Panc1 (cell line): ENCODE data around the gene R3HDM2. TPM values are rescaled to one million over a fixed set of nuclear protein-coding genes. Genes with fewer than 3 reads are reported as not detected.

Source experiments
- ATAC-seq: fragments of 200-7000 bp; cut with Tn5 transposase; 2 replicates; pipeline ENCODE4 v1.9.1; 2020; ENCODE audit warnings: mild to moderate bottlenecking, moderate library complexity
- BruUV-seq: library from RNA; stranded (reverse); fragments of 400-500 nt; replicated peaks from 2 replicates; lab custom pipeline; 2021; lab: Mats Ljungman, UMichigan
- CTCF ChIA-PET: fragments of 300-600 bp; sonication (Branson Sonifier 250); formaldehyde crosslinking; loops from one replicate; lab custom pipeline; 2022; ENCODE audit warnings: antibody characterized with exemption; lab: Charles Lee
- POLR2A ChIA-PET: fragments of 300-600 bp; sonication (Branson Sonifier 250); formaldehyde crosslinking; loops from one replicate; lab custom pipeline; 2022; ENCODE audit warnings: antibody characterized with exemption; lab: Charles Lee
- DNase-seq: peaks from one replicate; pipeline ENCODE4 v3.0.0-alpha.2; 2010; ENCODE audit warnings: low read depth, low spot score
- H3K27ac ChIP-seq: 2 replicates; pipeline ENCODE4 v1.5.1; 2011; ENCODE audit warnings: mild to moderate bottlenecking, low read length, inconsistent platforms
- H3K27me3 ChIP-seq: fragments of 200-500 bp; sonication (Bioruptor generic); 2 replicates; pipeline ENCODE4 v1.6.0; 2014; ENCODE audit warnings: low read length, inconsistent platforms; ENCODE audit not compliant: control insufficient read depth, insufficient read depth
- H3K36me3 ChIP-seq: fragments of 200-500 bp; sonication (Bioruptor generic); 2 replicates; pipeline ENCODE4 v1.5.1; 2014; ENCODE audit warnings: inconsistent platforms, mild to moderate bottlenecking, low read length, moderate library complexity; ENCODE audit not compliant: control insufficient read depth, insufficient read depth
- H3K4me1 ChIP-seq: 2 replicates; pipeline ENCODE4 v1.5.1; 2011; ENCODE audit warnings: inconsistent platforms, mild to moderate bottlenecking, low read length, moderate library complexity; ENCODE audit not compliant: control insufficient read depth, insufficient read depth
- H3K4me3 ChIP-seq, 2 experiments: 2 replicates each; pipeline ENCODE4 v1.5.1; 2011 to 2012; ENCODE audit warnings: low read depth in 2 of 2, low read length in 2 of 2, mild to moderate bottlenecking in 2 of 2, inconsistent platforms in 1 of 2, moderate library complexity in 1 of 2
- H3K9me3 ChIP-seq: fragments of 200-500 bp; sonication (Bioruptor generic); 2 replicates; pipeline ENCODE4 v1.5.1; 2014; ENCODE audit warnings: low read depth, mild to moderate bottlenecking, inconsistent platforms, low read length, moderate library complexity; ENCODE audit not compliant: control insufficient read depth, insufficient read depth
- POLR2AphosphoS5 ChIP-seq: IDR thresholded peaks from 2 replicates; pipeline ENCODE4 v1.6.1; 2012; ENCODE audit warnings: mild to moderate bottlenecking, low read depth, low read length, moderate library complexity
- SIN3A ChIP-seq: IDR thresholded peaks from 2 replicates; pipeline ENCODE4 v1.6.1; 2012; ENCODE audit warnings: low read depth, mild to moderate bottlenecking, low read length, moderate library complexity, borderline replicate concordance; ENCODE audit not compliant: insufficient read depth
- TCF7L2 ChIP-seq: IDR thresholded peaks from 2 replicates; pipeline ENCODE4 v1.6.1; 2011; ENCODE audit warnings: mild to moderate bottlenecking, low read depth, low read length, inconsistent platforms
- in situ Hi-C: cut with HindIII; loops from 2 replicates; pipeline ENCODE4 v1.10.0; 2016; ENCODE audit warnings: low sequenced_read_pairs, low pct_unique_long_range_greater_than_20kb
- intact Hi-C: fragments of 100-400 bp; cut with micrococcal nuclease; formaldehyde crosslinking; loops from one replicate; pipeline ENCODE4 v1.10.0; 2022; ENCODE audit not compliant: unreplicated experiment
- total RNA-seq: library from RNA; stranded (reverse); gene quantifications from one replicate; pipeline ENCODE4 v1.2.1, GENCODE V29; 2021; ENCODE audit not compliant: unreplicated experiment
- TF ChIP-seq, protein P1 (sequence below): fragments of 450-650 bp; IDR thresholded peaks from 2 replicates; pipeline ENCODE4 v1.5.1; 2017; ENCODE audit warnings: mild to moderate bottlenecking
- TF ChIP-seq, protein P2 (sequence below), 2 experiments: IDR thresholded peaks; 2 replicates each; pipeline ENCODE4 v1.6.1; 2011 to 2012; ENCODE audit warnings: low read depth in 2 of 2, control low read depth in 1 of 2, low read length in 1 of 2, mild to moderate bottlenecking in 1 of 2, moderate library complexity in 1 of 2; ENCODE audit not compliant: insufficient read depth in 1 of 2

The R3HDM2 gene
- total RNA-seq, 1 experiment from 2014 or later, result 56.5 TPM

DNA sequence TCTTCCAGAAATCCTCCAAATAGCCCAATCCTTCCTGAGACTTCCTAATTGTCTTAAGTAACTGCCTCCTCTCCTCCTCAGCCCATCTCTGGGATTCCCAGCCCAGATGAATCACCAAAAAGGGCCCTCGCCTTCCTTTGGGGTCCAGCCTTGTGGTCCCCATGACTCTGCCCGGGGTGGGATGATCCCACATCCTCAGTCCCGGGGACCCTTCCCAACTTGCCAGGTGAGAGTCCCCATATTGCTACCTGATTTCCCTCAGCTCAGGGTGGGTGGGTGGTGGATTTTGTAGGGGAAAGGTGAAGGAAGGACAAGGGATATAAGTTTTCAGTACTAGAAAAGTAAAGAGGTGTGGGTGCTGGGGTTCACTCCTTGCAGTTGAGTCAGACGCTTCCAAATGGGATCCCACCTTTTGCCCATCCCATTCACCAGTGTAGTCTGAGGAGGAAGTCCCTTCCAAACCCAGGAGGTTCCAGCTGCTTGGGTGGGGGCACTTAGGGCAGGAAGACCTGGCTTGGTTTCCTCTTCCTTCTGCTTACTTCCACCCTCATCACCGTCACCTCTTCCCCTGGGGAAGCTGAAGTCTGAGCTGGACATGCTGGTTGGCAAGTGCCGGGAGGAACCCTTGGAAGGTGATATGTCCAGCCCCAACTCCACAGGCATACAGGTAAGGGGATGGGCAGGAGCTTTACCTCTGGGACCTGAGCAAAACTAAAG is 34.3 kb upstream of the R3HDM2 start:
- Histone ChIP-seq H3K27me3 (no peaks in the 10 kb centered on the region), H3K9me3 (no peaks in the 10 kb centered on the region), H3K27ac (no peak overlapping the region), H3K36me3 (no peaks in the 10 kb centered on the region), H3K4me1 (peaks cover 9% of the 10 kb centered on the region), H3K4me3 (no peak overlapping the region)
- no TSS peak for BruUV-seq
- intact Hi-C loops (no loop called here), in situ Hi-C loops (no loop called here)
- no peak for DNase-seq
- TF ChIP-seq SIN3A (no peak), TCF7L2 (no peak)
- ChIA-PET CTCF (interaction anchor here (0.6 kb wide), 1 partner anchor 10 kb away, joined by 5 read pairs; no protein-coding TSS in a partner anchor), POLR2A (no interaction called here)
- ATAC-seq, result no peak

DNA sequence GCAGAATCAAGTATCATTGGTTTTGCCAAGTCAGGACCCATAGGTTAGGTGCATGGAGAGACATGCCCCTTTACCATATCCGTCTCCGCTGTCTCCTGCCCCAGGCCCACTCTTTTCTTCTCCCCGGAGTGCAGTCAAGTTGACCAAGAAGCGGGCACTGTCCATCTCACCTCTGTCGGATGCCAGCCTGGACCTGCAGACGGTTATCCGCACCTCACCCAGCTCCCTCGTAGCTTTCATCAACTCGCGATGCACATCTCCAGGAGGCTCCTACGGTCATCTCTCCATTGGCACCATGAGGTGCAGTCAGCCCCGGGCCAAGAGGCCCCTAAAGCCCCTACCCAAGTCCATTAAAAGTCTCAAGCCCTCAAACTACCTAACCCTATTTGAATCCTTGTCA is 33.7 kb upstream of the R3HDM2 start:
- ATAC-seq, result no peak
- Histone ChIP-seq H3K36me3 (no peaks in the 10 kb centered on the region), H3K27ac (no peak overlapping the region), H3K4me3 (no peak overlapping the region), H3K9me3 (no peaks in the 10 kb centered on the region), H3K27me3 (no peaks in the 10 kb centered on the region), H3K4me1 (peaks cover 9% of the 10 kb centered on the region)
- DNase-seq, result no peak
- intact Hi-C loops (no loop called here), in situ Hi-C loops (no loop called here)
- TF ChIP-seq, protein P1, sequence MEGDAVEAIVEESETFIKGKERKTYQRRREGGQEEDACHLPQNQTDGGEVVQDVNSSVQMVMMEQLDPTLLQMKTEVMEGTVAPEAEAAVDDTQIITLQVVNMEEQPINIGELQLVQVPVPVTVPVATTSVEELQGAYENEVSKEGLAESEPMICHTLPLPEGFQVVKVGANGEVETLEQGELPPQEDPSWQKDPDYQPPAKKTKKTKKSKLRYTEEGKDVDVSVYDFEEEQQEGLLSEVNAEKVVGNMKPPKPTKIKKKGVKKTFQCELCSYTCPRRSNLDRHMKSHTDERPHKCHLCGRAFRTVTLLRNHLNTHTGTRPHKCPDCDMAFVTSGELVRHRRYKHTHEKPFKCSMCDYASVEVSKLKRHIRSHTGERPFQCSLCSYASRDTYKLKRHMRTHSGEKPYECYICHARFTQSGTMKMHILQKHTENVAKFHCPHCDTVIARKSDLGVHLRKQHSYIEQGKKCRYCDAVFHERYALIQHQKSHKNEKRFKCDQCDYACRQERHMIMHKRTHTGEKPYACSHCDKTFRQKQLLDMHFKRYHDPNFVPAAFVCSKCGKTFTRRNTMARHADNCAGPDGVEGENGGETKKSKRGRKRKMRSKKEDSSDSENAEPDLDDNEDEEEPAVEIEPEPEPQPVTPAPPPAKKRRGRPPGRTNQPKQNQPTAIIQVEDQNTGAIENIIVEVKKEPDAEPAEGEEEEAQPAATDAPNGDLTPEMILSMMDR, result no peak
- TF ChIP-seq, protein P2, sequence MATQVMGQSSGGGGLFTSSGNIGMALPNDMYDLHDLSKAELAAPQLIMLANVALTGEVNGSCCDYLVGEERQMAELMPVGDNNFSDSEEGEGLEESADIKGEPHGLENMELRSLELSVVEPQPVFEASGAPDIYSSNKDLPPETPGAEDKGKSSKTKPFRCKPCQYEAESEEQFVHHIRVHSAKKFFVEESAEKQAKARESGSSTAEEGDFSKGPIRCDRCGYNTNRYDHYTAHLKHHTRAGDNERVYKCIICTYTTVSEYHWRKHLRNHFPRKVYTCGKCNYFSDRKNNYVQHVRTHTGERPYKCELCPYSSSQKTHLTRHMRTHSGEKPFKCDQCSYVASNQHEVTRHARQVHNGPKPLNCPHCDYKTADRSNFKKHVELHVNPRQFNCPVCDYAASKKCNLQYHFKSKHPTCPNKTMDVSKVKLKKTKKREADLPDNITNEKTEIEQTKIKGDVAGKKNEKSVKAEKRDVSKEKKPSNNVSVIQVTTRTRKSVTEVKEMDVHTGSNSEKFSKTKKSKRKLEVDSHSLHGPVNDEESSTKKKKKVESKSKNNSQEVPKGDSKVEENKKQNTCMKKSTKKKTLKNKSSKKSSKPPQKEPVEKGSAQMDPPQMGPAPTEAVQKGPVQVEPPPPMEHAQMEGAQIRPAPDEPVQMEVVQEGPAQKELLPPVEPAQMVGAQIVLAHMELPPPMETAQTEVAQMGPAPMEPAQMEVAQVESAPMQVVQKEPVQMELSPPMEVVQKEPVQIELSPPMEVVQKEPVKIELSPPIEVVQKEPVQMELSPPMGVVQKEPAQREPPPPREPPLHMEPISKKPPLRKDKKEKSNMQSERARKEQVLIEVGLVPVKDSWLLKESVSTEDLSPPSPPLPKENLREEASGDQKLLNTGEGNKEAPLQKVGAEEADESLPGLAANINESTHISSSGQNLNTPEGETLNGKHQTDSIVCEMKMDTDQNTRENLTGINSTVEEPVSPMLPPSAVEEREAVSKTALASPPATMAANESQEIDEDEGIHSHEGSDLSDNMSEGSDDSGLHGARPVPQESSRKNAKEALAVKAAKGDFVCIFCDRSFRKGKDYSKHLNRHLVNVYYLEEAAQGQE (IDR thresholded peaks at IDR 0.05; ENCODE audit: insufficient read depth in 1 of 2, low read depth in 2 of 2, low read length in 1 of 2), result no peak
- TF ChIP-seq POLR2AphosphoS5 (no peak), SIN3A (no peak), TCF7L2 (no peak)
- CTCF ChIA-PET, result no interaction called here
- no TSS peak for BruUV-seq
- POLR2A ChIA-PET, result no interaction called here

GRCh38 chr12:57462912-57463253 is 32.0 kb upstream of the R3HDM2 start:
- ChIA-PET CTCF (interaction anchor here (0.7 kb wide), 1 partner anchor 224 kb away, joined by 6 read pairs; no protein-coding TSS in a partner anchor), POLR2A (no interaction called here)
- no peaks in the 10 kb centered on the region for H3K27me3 ChIP-seq
- peak overlapping the region; percentile 9; the same call in 1 of the 2 replicates for H3K27ac ChIP-seq
- no peaks in the 10 kb centered on the region for H3K36me3 ChIP-seq
- H3K4me3 ChIP-seq, result peak overlapping the region in 1 of 2 experiments; percentile 72; a peak in 2 of 4 replicates
- peaks cover 15% of the 10 kb centered on the region for H3K4me1 ChIP-seq
- in situ Hi-C loops (no loop called here), intact Hi-C loops (no loop called here)
- ATAC-seq (no peak), DNase-seq (no peak)
- H3K9me3 ChIP-seq, result no peaks in the 10 kb centered on the region
- TF ChIP-seq, protein P1, result no peak; the same call in 1 of the 2 replicates
- TF ChIP-seq TCF7L2 (no peak), POLR2AphosphoS5 (no peak), SIN3A (no peak)
- TF ChIP-seq, protein P2 (IDR thresholded peaks at IDR 0.05; ENCODE audit: insufficient read depth in 1 of 2, low read depth in 2 of 2, low read length in 1 of 2), result no peak
- BruUV-seq, result no TSS peak
